WTC11 (cell line): Measurements from ENCODE around the gene TP73.

Source experiments
- IRF2 ChIP-seq: sonication (generic); formaldehyde crosslinking; IDR thresholded peaks from 2 replicates; pipeline ENCODE4 v1.8.0; 2022; ENCODE audit warnings: low read depth, missing genetic modification reagents, borderline replicate concordance
- TF ChIP-seq, protein P1 (sequence below): sonication (generic); formaldehyde crosslinking; IDR thresholded peaks from 2 replicates; pipeline ENCODE4 v1.8.1; 2023; ENCODE audit warnings: mild to moderate bottlenecking, moderate library complexity, missing genetic modification reagents
- TF ChIP-seq, protein P2 (sequence below): sonication (generic); formaldehyde crosslinking; IDR thresholded peaks from 2 replicates; pipeline ENCODE4 v1.8.0; 2022; ENCODE audit warnings: missing genetic modification reagents

DNA sequence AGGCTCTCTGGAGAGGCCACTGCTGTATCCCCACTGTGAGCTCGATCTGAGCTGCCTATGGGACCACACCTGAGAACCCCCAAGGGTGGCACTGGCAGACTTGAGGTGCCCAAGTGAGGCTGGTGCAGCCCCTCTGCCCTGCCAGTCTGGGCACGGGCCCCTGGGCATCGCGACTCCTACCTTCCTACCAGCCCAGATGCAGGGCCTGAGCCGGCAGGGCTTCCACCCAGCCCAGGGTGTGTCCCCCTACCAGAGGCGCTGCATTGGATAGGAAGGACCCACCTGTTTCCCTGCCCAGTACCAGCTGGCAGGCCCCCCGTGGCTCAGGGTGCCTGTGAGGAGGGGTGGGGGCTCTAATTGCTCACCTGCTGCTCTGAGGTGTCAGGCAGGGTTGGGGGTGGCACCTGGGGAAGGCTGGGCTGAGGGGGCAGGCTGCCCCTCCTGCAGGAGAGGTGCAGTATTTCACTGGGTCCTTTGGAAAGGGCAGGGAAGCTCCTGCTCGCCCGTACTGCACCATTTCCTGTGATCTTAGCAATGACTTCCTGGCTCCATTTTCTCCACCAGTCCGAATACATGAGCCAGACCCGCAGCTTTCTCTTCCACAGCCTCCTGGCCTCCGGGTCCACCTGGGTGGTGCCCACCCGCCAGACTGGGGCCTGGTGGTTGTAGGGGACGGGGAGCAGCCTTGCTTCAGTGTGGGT is 11.8 kb downstream of the TP73 start:
- TF ChIP-seq, protein P1, sequence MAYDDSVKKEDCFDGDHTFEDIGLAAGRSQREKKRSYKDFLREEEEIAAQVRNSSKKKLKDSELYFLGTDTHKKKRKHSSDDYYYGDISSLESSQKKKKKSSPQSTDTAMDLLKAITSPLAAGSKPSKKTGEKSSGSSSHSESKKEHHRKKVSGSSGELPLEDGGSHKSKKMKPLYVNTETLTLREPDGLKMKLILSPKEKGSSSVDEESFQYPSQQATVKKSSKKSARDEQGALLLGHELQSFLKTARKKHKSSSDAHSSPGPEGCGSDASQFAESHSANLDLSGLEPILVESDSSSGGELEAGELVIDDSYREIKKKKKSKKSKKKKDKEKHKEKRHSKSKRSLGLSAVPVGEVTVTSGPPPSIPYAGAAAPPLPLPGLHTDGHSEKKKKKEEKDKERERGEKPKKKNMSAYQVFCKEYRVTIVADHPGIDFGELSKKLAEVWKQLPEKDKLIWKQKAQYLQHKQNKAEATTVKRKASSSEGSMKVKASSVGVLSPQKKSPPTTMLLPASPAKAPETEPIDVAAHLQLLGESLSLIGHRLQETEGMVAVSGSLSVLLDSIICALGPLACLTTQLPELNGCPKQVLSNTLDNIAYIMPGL (CRISPR knock-in tag), result no peak
- TF ChIP-seq IRF2 (CRISPR knock-in tag), result no peak
- TF ChIP-seq, protein P2, sequence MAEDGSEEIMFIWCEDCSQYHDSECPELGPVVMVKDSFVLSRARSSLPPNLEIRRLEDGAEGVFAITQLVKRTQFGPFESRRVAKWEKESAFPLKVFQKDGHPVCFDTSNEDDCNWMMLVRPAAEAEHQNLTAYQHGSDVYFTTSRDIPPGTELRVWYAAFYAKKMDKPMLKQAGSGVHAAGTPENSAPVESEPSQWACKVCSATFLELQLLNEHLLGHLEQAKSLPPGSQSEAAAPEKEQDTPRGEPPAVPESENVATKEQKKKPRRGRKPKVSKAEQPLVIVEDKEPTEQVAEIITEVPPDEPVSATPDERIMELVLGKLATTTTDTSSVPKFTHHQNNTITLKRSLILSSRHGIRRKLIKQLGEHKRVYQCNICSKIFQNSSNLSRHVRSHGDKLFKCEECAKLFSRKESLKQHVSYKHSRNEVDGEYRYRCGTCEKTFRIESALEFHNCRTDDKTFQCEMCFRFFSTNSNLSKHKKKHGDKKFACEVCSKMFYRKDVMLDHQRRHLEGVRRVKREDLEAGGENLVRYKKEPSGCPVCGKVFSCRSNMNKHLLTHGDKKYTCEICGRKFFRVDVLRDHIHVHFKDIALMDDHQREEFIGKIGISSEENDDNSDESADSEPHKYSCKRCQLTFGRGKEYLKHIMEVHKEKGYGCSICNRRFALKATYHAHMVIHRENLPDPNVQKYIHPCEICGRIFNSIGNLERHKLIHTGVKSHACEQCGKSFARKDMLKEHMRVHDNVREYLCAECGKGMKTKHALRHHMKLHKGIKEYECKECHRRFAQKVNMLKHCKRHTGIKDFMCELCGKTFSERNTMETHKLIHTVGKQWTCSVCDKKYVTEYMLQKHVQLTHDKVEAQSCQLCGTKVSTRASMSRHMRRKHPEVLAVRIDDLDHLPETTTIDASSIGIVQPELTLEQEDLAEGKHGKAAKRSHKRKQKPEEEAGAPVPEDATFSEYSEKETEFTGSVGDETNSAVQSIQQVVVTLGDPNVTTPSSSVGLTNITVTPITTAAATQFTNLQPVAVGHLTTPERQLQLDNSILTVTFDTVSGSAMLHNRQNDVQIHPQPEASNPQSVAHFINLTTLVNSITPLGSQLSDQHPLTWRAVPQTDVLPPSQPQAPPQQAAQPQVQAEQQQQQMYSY (CRISPR knock-in tag), result no peak
